ENCODE results near the gene TGM5. TPM values are rescaled to one million over a fixed set of nuclear protein-coding genes. Genes with fewer than 3 reads are reported as not detected.

TGM5 gene
- total RNA-seq, 1 experiment from 2014 or later, result not detected

- Mint-ChIP-seq H3K4me3 (no peak overlapping the region), H3K36me3 (no peaks in the 10 kb centered on the region), H3K9me3 (no peaks in the 10 kb centered on the region), H3K27me3 (ENCODE audit: low read depth) (no peaks in the 10 kb centered on the region; the same call in 1 of the 2 replicates), H3K4me1 (peaks cover 13% of the 10 kb centered on the region), H3K27ac (no peak overlapping the region)
- POLR2A ChIA-PET, result no interaction called here
- ATAC-seq (no peak), DNase-seq (ENCODE audit: low spot score) (no peak)
- no peak for TF ChIP-seq SMAD3 (CRISPR knock-in tag; IDR thresholded peaks at IDR 0.05; ENCODE audit: borderline replicate concordance)
- TF ChIP-seq ESRRA (CRISPR knock-in tag; IDR thresholded peaks at IDR 0.05; ENCODE audit: borderline replicate concordance), result no peak
- TF ChIP-seq RORB (CRISPR knock-in tag; IDR thresholded peaks at IDR 0.05), result no peak
- no peak for TF ChIP-seq TP53 (CRISPR knock-in tag; IDR thresholded peaks at IDR 0.05)
- TF ChIP-seq ZBTB21 (CRISPR knock-in tag; IDR thresholded peaks at IDR 0.05; ENCODE audit: borderline replicate concordance), result no peak
- TF ChIP-seq, protein P1, sequence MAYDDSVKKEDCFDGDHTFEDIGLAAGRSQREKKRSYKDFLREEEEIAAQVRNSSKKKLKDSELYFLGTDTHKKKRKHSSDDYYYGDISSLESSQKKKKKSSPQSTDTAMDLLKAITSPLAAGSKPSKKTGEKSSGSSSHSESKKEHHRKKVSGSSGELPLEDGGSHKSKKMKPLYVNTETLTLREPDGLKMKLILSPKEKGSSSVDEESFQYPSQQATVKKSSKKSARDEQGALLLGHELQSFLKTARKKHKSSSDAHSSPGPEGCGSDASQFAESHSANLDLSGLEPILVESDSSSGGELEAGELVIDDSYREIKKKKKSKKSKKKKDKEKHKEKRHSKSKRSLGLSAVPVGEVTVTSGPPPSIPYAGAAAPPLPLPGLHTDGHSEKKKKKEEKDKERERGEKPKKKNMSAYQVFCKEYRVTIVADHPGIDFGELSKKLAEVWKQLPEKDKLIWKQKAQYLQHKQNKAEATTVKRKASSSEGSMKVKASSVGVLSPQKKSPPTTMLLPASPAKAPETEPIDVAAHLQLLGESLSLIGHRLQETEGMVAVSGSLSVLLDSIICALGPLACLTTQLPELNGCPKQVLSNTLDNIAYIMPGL (CRISPR knock-in tag; IDR thresholded peaks at IDR 0.05), result no peak
- TF ChIP-seq, protein P2, sequence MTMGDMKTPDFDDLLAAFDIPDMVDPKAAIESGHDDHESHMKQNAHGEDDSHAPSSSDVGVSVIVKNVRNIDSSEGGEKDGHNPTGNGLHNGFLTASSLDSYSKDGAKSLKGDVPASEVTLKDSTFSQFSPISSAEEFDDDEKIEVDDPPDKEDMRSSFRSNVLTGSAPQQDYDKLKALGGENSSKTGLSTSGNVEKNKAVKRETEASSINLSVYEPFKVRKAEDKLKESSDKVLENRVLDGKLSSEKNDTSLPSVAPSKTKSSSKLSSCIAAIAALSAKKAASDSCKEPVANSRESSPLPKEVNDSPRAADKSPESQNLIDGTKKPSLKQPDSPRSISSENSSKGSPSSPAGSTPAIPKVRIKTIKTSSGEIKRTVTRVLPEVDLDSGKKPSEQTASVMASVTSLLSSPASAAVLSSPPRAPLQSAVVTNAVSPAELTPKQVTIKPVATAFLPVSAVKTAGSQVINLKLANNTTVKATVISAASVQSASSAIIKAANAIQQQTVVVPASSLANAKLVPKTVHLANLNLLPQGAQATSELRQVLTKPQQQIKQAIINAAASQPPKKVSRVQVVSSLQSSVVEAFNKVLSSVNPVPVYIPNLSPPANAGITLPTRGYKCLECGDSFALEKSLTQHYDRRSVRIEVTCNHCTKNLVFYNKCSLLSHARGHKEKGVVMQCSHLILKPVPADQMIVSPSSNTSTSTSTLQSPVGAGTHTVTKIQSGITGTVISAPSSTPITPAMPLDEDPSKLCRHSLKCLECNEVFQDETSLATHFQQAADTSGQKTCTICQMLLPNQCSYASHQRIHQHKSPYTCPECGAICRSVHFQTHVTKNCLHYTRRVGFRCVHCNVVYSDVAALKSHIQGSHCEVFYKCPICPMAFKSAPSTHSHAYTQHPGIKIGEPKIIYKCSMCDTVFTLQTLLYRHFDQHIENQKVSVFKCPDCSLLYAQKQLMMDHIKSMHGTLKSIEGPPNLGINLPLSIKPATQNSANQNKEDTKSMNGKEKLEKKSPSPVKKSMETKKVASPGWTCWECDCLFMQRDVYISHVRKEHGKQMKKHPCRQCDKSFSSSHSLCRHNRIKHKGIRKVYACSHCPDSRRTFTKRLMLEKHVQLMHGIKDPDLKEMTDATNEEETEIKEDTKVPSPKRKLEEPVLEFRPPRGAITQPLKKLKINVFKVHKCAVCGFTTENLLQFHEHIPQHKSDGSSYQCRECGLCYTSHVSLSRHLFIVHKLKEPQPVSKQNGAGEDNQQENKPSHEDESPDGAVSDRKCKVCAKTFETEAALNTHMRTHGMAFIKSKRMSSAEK (CRISPR knock-in tag; IDR thresholded peaks at IDR 0.05; ENCODE audit: borderline replicate concordance), result no peak
- no peak for TF ChIP-seq NFYB (CRISPR knock-in tag; conservative IDR thresholded peaks at IDR 0.05; ENCODE audit: low read depth)
- no peak for TF ChIP-seq NFE2L1 (CRISPR knock-in tag; IDR thresholded peaks at IDR 0.05)
- no peak for TF ChIP-seq AFF4 (CRISPR knock-in tag; IDR thresholded peaks at IDR 0.05; ENCODE audit: borderline replicate concordance)
- TF ChIP-seq ZNF281 (CRISPR knock-in tag; IDR thresholded peaks at IDR 0.05), result no peak
- TF ChIP-seq, protein P3, sequence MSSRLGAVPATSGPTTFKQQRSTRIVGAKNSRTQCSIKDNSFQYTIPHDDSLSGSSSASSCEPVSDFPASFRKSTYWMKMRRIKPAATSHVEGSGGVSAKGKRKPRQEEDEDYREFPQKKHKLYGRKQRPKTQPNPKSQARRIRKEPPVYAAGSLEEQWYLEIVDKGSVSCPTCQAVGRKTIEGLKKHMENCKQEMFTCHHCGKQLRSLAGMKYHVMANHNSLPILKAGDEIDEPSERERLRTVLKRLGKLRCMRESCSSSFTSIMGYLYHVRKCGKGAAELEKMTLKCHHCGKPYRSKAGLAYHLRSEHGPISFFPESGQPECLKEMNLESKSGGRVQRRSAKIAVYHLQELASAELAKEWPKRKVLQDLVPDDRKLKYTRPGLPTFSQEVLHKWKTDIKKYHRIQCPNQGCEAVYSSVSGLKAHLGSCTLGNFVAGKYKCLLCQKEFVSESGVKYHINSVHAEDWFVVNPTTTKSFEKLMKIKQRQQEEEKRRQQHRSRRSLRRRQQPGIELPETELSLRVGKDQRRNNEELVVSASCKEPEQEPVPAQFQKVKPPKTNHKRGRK (CRISPR knock-in tag; IDR thresholded peaks at IDR 0.05; ENCODE audit: borderline replicate concordance), result no peak
- no peak for TF ChIP-seq AR (CRISPR knock-in tag; IDR thresholded peaks at IDR 0.05)
- no peak for TF ChIP-seq GABPB1 (CRISPR knock-in tag; IDR thresholded peaks at IDR 0.05)
- no peak for TF ChIP-seq ERG (CRISPR knock-in tag; IDR thresholded peaks at IDR 0.05)
- TF ChIP-seq SP1 (CRISPR knock-in tag; conservative IDR thresholded peaks at IDR 0.05), result no peak
- no peak for TF ChIP-seq MYBL2 (CRISPR knock-in tag; IDR thresholded peaks at IDR 0.05)
- CTCF ChIA-PET, result interaction anchor here (1.6 to 3.3 kb wide), 3 partner anchors 10 to 30 kb away, joined by 3 to 35 read pairs (median 18); partner anchors contain the start of gene CCNDBP1
Measured at GRCh38 chr15:43214592-43215295, 52.0 kb downstream of the TGM5 start.

Measured in WTC11 (cell line).